Loucy (cell line): ENCODE data around the gene SDF4.
"Not testable (repeated sequence)": the region's sequence is repeated elsewhere in the genome, so short reads cannot be mapped to it uniquely, and the experiment has no call there.

Experiments used
- H2AFZ ChIP-seq: fragments of 200-600 bp; sonication (generic); 2 replicates; pipeline ENCODE4 v1.6.0; 2016; ENCODE audit warnings: antibody characterized with exemption, mild to moderate bottlenecking, low read length, moderate library complexity
- H3F3A ChIP-seq: fragments of 200-600 bp; 2 replicates; pipeline ENCODE4 v1.6.0; 2016; ENCODE audit warnings: antibody characterized with exemption, low read depth, mild to moderate bottlenecking
- H3K27me3 ChIP-seq: fragments of 200-600 bp; sonication (generic); 2 replicates; pipeline ENCODE4 v1.6.1; 2014; ENCODE audit warnings: low read length, mild to moderate bottlenecking; ENCODE audit not compliant: insufficient read depth, poor library complexity, severe bottlenecking
- H3K36me3 ChIP-seq: fragments of 200-600 bp; sonication (generic); 2 replicates; pipeline ENCODE4 v1.6.1; 2016; ENCODE audit warnings: low read length; ENCODE audit not compliant: insufficient read depth
- H3K4me1 ChIP-seq: fragments of 200-600 bp; sonication (generic); 2 replicates; pipeline ENCODE4 v1.5.1; 2014; ENCODE audit warnings: low read length, mild to moderate bottlenecking; ENCODE audit not compliant: insufficient read depth, poor library complexity, severe bottlenecking
- H3K4me2 ChIP-seq: fragments of 200-600 bp; sonication (generic); 2 replicates; pipeline ENCODE4 v1.6.0; 2014; ENCODE audit warnings: antibody characterized with exemption, low read length, low read depth, mild to moderate bottlenecking; ENCODE audit not compliant: poor library complexity, severe bottlenecking
- H3K4me3 ChIP-seq: fragments of 200-600 bp; sonication (generic); 2 replicates; pipeline ENCODE4 v1.5.1; 2014; ENCODE audit warnings: low read length, mild to moderate bottlenecking, mixed read lengths; ENCODE audit not compliant: poor library complexity, severe bottlenecking
- H3K79me2 ChIP-seq: fragments of 200-600 bp; sonication (generic); 2 replicates; pipeline ENCODE4 v1.6.1; 2014; ENCODE audit warnings: low read length; ENCODE audit not compliant: insufficient read depth
- H3K9ac ChIP-seq: fragments of 200-600 bp; sonication (generic); 2 replicates; pipeline ENCODE4 v1.6.0; 2014; ENCODE audit warnings: mild to moderate bottlenecking, low read depth, low read length, moderate library complexity; ENCODE audit not compliant: poor library complexity, severe bottlenecking
- H3K9me2 ChIP-seq: fragments of 200-600 bp; sonication (generic); replicated peaks from 2 replicates; pipeline ENCODE4 v1.6.1; 2016; ENCODE audit warnings: low read depth, low read length, mixed read lengths
- H3K9me3 ChIP-seq: fragments of 200-600 bp; sonication (generic); 2 replicates; pipeline ENCODE4 v1.6.1; 2014; ENCODE audit warnings: mild to moderate bottlenecking, antibody characterized with exemption, low read length, low read depth; ENCODE audit not compliant: insufficient read depth
- H4K20me1 ChIP-seq: fragments of 200-600 bp; sonication (generic); 2 replicates; pipeline ENCODE4 v1.6.0; 2014; ENCODE audit warnings: antibody characterized with exemption, low read length, mild to moderate bottlenecking; ENCODE audit not compliant: insufficient read depth, poor library complexity, severe bottlenecking
- CTCF ChIP-seq: fragments of 200-600 bp; sonication (generic); conservative IDR thresholded peaks from 2 replicates; pipeline ENCODE4 v1.5.1; 2014; ENCODE audit warnings: mild to moderate bottlenecking, antibody characterized with exemption, low read length
- EZH2phosphoT487 ChIP-seq: fragments of 200-600 bp; IDR thresholded peaks from 2 replicates; pipeline ENCODE4 v1.6.1; 2018; ENCODE audit warnings: antibody characterized with exemption, mild to moderate bottlenecking, moderate library complexity, borderline replicate concordance

SDF4 gene

GRCh38 chr1:1197551-1198422 lies 34.0 kb downstream of the SDF4 start:
- TF ChIP-seq CTCF (no peak), EZH2phosphoT487 (no peak)
- no peak overlapping the region for H3K4me2 ChIP-seq
- no peaks in the 10 kb centered on the region for H3K9me2 ChIP-seq
- H3K9me3 ChIP-seq: no peaks in the 10 kb centered on the region
- no peaks in the 10 kb centered on the region for H3F3A ChIP-seq
- H4K20me1 ChIP-seq: no peaks in the 10 kb centered on the region
- no peak overlapping the region for H3K4me3 ChIP-seq
- no peaks in the 10 kb centered on the region for H3K79me2 ChIP-seq
- no peak overlapping the region for H3K9ac ChIP-seq
- H3K27me3 ChIP-seq: no peaks in the 10 kb centered on the region
- no peak overlapping the region for H2AFZ ChIP-seq
- no peaks in the 10 kb centered on the region for H3K36me3 ChIP-seq
- H3K4me1 ChIP-seq: no peaks in the 10 kb centered on the region

- Histone ChIP-seq H2AFZ (no peak overlapping the region), H3K4me1 (no peaks in the 10 kb centered on the region), H3K79me2 (no peaks in the 10 kb centered on the region), H4K20me1 (no peaks in the 10 kb centered on the region), H3K9me2 (no peaks in the 10 kb centered on the region), H3K9me3 (no peaks in the 10 kb centered on the region), H3K4me2 (no peak overlapping the region), H3K9ac (no peak overlapping the region), H3K4me3 (no peak overlapping the region), H3F3A (no peaks in the 10 kb centered on the region), H3K27me3 (no peaks in the 10 kb centered on the region), H3K36me3 (no peaks in the 10 kb centered on the region)
- TF ChIP-seq CTCF (no peak), EZH2phosphoT487 (no peak)
Measured at GRCh38 chr1:1197188-1197500, 34.7 kb downstream of the SDF4 start.

GRCh38 chr1:1196431-1197187 lies 35.2 kb downstream of the SDF4 start:
- Histone ChIP-seq H3K9me2 (no peaks in the 10 kb centered on the region), H3K9ac (no peak overlapping the region), H3F3A (no peaks in the 10 kb centered on the region), H3K36me3 (no peaks in the 10 kb centered on the region), H3K27me3 (no peaks in the 10 kb centered on the region), H4K20me1 (no peaks in the 10 kb centered on the region), H3K4me3 (no peak overlapping the region), H2AFZ (no peak overlapping the region), H3K79me2 (no peaks in the 10 kb centered on the region), H3K9me3 (no peaks in the 10 kb centered on the region), H3K4me2 (no peak overlapping the region), H3K4me1 (no peaks in the 10 kb centered on the region)
- TF ChIP-seq CTCF (no peak), EZH2phosphoT487 (no peak)

GRCh38 chr1:1195726-1196125 lies 36.1 kb downstream of the SDF4 start:
- H2AFZ ChIP-seq, H3K9me2 ChIP-seq, H3K79me2 ChIP-seq, H3K36me3 ChIP-seq, H3K27me3 ChIP-seq, H4K20me1 ChIP-seq, H3K4me3 ChIP-seq, H3K9ac ChIP-seq, H3K4me1 ChIP-seq, H3K9me3 ChIP-seq, H3K4me2 ChIP-seq, H3F3A ChIP-seq: not testable (repeated sequence)
